PC-3 (cell line): ENCODE measurements around the gene SLC1A5. TPM values are rescaled to one million over a fixed set of nuclear protein-coding genes. Genes with fewer than 3 reads are reported as not detected.

Source experiments
- ATAC-seq: fragments of 200-7000 bp; cut with Tn5 transposase; 2 replicates; pipeline ENCODE4 v1.9.1; 2020; ENCODE audit warnings: mild to moderate bottlenecking, moderate library complexity
- BruUV-seq: library from RNA; stranded (reverse); fragments of 400-500 nt; replicated peaks from 2 replicates; lab custom pipeline; 2021; lab: Mats Ljungman, UMichigan
- CTCF ChIA-PET: fragments of 300-600 bp; sonication (Branson Sonifier 250); formaldehyde crosslinking; loops from one replicate; lab custom pipeline; 2022; ENCODE audit warnings: antibody characterized with exemption; lab: Charles Lee
- POLR2A ChIA-PET: fragments of 300-600 bp; sonication (Branson Sonifier 250); formaldehyde crosslinking; loops from one replicate; lab custom pipeline; 2022; ENCODE audit warnings: antibody characterized with exemption; ENCODE audit not compliant: unreplicated experiment; lab: Charles Lee
- DNase-seq: peaks from one replicate; pipeline ENCODE4 v3.0.0-alpha.2; 2015
- H2AFZ ChIP-seq: fragments of 300-600 bp; sonication (generic); 2 replicates; pipeline ENCODE4 v1.6.0; 2016; ENCODE audit warnings: antibody characterized with exemption, low read length
- H3F3A ChIP-seq: fragments of 300-600 bp; sonication (generic); one replicate; pipeline ENCODE4 v1.6.0; 2017; ENCODE audit warnings: antibody characterized with exemption, low read length, control low read depth, mild to moderate bottlenecking; ENCODE audit not compliant: unreplicated experiment
- H3K27ac ChIP-seq: fragments of 300-600 bp; sonication (generic); 2 replicates; pipeline ENCODE4 v1.5.1; 2016; ENCODE audit warnings: mild to moderate bottlenecking, low read length
- H3K27me3 ChIP-seq: fragments of 300-600 bp; sonication (generic); 2 replicates; pipeline ENCODE4 v1.6.1; 2016; ENCODE audit warnings: low read length, mixed read lengths
- H3K36me3 ChIP-seq: fragments of 300-600 bp; sonication (generic); 2 replicates; pipeline ENCODE4 v1.6.1; 2016; ENCODE audit warnings: low read depth, mixed run types, low read length, mixed read lengths
- H3K4me1 ChIP-seq: fragments of 300-600 bp; sonication (generic); 2 replicates; pipeline ENCODE4 v1.5.1; 2016; ENCODE audit warnings: low read length; ENCODE audit not compliant: insufficient read depth
- H3K4me2 ChIP-seq: fragments of 300-600 bp; sonication (generic); 2 replicates; pipeline ENCODE4 v1.6.0; 2016; ENCODE audit warnings: low read length
- H3K4me3 ChIP-seq: fragments of 300-600 bp; sonication (generic); 2 replicates; pipeline ENCODE4 v1.5.1; 2016; ENCODE audit warnings: mild to moderate bottlenecking, low read length, mixed read lengths
- H3K79me2 ChIP-seq: fragments of 300-600 bp; sonication (generic); 2 replicates; pipeline ENCODE4 v1.6.1; 2017; ENCODE audit warnings: low read length, mixed read lengths
- H3K9ac ChIP-seq: fragments of 300-600 bp; sonication (generic); 2 replicates; pipeline ENCODE4 v1.6.0; 2016; ENCODE audit warnings: mild to moderate bottlenecking, low read length
- H3K9me2 ChIP-seq: fragments of 300-600 bp; sonication (generic); replicated peaks from 2 replicates; pipeline ENCODE4 v1.6.1; 2016; ENCODE audit warnings: mixed run types, low read length, mixed read lengths
- H3K9me3 ChIP-seq: fragments of 300-600 bp; sonication (generic); 2 replicates; pipeline ENCODE4 v1.6.1; 2016; ENCODE audit warnings: low read length, mixed read lengths
- H4K20me1 ChIP-seq: fragments of 300-600 bp; sonication (generic); 2 replicates; pipeline ENCODE4 v1.6.1; 2016; ENCODE audit warnings: low read length, mixed read lengths
- CTCF ChIP-seq: fragments of 300-600 bp; sonication (generic); conservative IDR thresholded peaks from 2 replicates; pipeline ENCODE4 v1.5.1; 2017; ENCODE audit warnings: antibody characterized with exemption, low read depth, mild to moderate bottlenecking, low read length
- EZH2 ChIP-seq: fragments of 300-600 bp; sonication (generic); IDR thresholded peaks from one replicate; pipeline ENCODE4 v1.6.1; 2017; ENCODE audit warnings: antibody characterized with exemption, mild to moderate bottlenecking, low read length; ENCODE audit not compliant: unreplicated experiment
- EZH2phosphoT487 ChIP-seq: fragments of 300-600 bp; sonication (generic); IDR thresholded peaks from 2 replicates; pipeline ENCODE4 v1.6.1; 2018; ENCODE audit warnings: mild to moderate bottlenecking, antibody characterized with exemption, low read length, borderline replicate concordance
- intact Hi-C: fragments of 100-400 bp; cut with micrococcal nuclease; formaldehyde crosslinking; loops from 2 replicates; pipeline ENCODE4 v1.9.0; 2023
- total RNA-seq: library from RNA; depleted of rRNA; stranded (reverse); fragments of >200 nt; gene quantifications from 2 replicates; pipeline ENCODE4 v1.2.3, GENCODE V29; 2014

SLC1A5 gene
- total RNA-seq, 1 experiment from 2014 or later, result 97.4 TPM

- no peaks in the 10 kb centered on the region for H3K79me2 ChIP-seq
- no peak overlapping the region for H3K27ac ChIP-seq
- ATAC-seq (no peak), DNase-seq (no peak)
- intact Hi-C loops, result no loop called here
- no peak overlapping the region for H2AFZ ChIP-seq
- POLR2A ChIA-PET, result no interaction called here
- no peaks in the 10 kb centered on the region for H3K4me1 ChIP-seq
- no TSS peak for BruUV-seq
- H3K36me3 ChIP-seq, result no peaks in the 10 kb centered on the region
- CTCF ChIA-PET, result no interaction called here
- H3K27me3 ChIP-seq, result no peaks in the 10 kb centered on the region
- H3K9me2 ChIP-seq, result no peaks in the 10 kb centered on the region
- no peak overlapping the region for H3K9ac ChIP-seq
- no peaks in the 10 kb centered on the region for H4K20me1 ChIP-seq
- TF ChIP-seq CTCF, result no peak
- TF ChIP-seq EZH2, result no peak
- TF ChIP-seq EZH2phosphoT487, result no peak
- H3K4me3 ChIP-seq, result no peak overlapping the region
- H3F3A ChIP-seq, result no peaks in the 10 kb centered on the region
- H3K4me2 ChIP-seq, result no peak overlapping the region
- H3K9me3 ChIP-seq, result no peaks in the 10 kb centered on the region
Measured at GRCh38 chr19:46812977-46813838, 24.8 kb upstream of the SLC1A5 start.

- no peak for DNase-seq
- H3K27me3 ChIP-seq, result no peaks in the 10 kb centered on the region
- H3K9ac ChIP-seq, result no peak overlapping the region
- CTCF ChIA-PET, result no interaction called here
- no peaks in the 10 kb centered on the region for H3K4me1 ChIP-seq
- no peaks in the 10 kb centered on the region for H3K36me3 ChIP-seq
- no TSS peak for BruUV-seq
- no peak overlapping the region for H3K27ac ChIP-seq
- intact Hi-C loops, result no loop called here
- no peaks in the 10 kb centered on the region for H4K20me1 ChIP-seq
- POLR2A ChIA-PET, result no interaction called here
- TF ChIP-seq CTCF (no peak), EZH2 (no peak), EZH2phosphoT487 (no peak)
- no peak overlapping the region for H3K4me3 ChIP-seq
- H3K4me2 ChIP-seq, result no peak overlapping the region
- no peaks in the 10 kb centered on the region for H3F3A ChIP-seq
- no peaks in the 10 kb centered on the region for H3K9me3 ChIP-seq
- no peak for ATAC-seq
- H2AFZ ChIP-seq, result no peak overlapping the region
- no peaks in the 10 kb centered on the region for H3K79me2 ChIP-seq
- no peaks in the 10 kb centered on the region for H3K9me2 ChIP-seq
Measured at GRCh38 chr19:46809534-46810272, 21.3 kb upstream of the SLC1A5 start.
